Activated T-cell treated with anti-CD3 and anti-CD28 coated beads for 1 hour (primary cell): ENCODE results near the gene DUSP23.

Experiments
- DNase-seq: peaks from one replicate; pipeline ENCODE4 v3.0.0-alpha.2; 2020; ENCODE audit warnings: low read depth

DUSP23 gene

GRCh38 chr1:159828581-159829272 lies 48.0 kb downstream of the DUSP23 start:
- DNase-seq = no peak

GRCh38 chr1:159829273-159829634 lies 48.5 kb downstream of the DUSP23 start:
- DNase-seq = no peak

DNA sequence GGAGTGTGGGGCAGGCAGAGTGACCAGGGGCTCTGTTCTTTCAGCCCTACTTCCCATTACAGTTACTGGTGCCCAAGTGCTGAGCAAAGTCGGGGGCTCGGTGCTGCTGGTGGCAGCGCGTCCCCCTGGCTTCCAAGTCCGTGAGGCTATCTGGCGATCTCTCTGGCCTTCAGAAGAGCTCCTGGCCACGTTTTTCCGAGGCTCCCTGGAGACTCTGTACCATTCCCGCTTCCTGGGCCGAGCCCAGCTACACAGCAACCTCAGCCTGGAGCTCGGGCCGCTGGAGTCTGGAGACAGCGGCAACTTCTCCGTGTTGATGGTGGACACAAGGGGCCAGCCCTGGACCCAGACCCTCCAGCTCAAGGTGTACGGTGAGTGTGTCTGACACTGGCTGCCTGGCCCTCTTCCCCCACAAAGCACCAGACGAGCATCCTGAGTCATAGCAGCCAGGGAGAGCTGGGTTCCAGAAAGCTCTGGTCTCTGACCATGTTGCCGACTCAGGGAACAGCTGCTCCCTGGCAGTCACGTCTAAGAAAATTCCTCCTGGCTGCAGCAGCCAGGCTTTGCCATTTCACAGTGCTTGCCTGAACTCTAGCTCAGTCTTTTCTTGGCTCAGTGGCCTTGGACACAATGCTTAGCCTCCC lies 49.2 kb downstream of the DUSP23 start:
- no peak for DNase-seq

- no peak for DNase-seq
These were observed 50.0 kb downstream of the DUSP23 start for GRCh38 chr1:159830722-159831121.

DNA sequence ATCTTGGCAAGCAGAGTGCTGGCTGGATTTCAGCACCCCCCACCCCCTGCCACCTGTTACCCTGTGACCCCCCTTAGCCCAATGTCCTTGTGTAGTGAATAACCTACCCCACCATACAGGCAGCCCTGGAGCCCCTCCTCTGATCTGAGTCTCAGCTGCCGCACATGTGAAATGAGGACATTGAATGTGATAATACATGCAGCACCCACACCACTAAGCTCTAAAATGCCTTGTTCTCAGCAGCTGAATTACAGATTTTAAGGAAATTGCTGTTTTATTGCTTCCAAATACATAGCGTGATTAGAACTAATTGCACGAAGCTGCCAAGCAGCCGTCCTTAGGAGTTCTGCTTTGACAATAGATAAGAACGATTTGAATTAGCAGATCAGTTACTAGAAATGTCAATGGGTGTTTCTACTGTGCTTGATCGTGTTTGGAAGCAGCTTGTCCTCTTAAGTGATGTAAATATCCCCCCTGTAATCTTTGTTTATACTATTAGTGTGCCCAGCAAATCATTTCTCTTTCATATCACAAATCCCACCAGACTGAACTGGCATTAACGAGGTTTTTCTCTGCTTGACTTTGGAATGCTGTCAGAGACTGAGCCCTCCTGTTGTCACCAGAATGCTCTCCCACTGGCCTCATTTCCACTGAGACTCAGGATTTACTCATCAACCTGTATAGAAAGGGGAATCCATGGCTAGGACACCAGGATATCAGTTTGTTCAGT lies 50.8 kb downstream of the DUSP23 start:
- no peak for DNase-seq
